Choroid plexus epithelial cell (primary cell): ENCODE results near the gene PLEKHG3.
A peak's percentile ranks its signal among the peaks of the same experiment; 100 is the strongest.

Source experiments
- DNase-seq: peaks from one replicate; pipeline ENCODE4 v3.0.0-alpha.2; 2010; ENCODE audit warnings: low read depth
- H3K4me3 ChIP-seq: 2 replicates; pipeline ENCODE4 v1.5.1; 2011; ENCODE audit warnings: low read depth, mild to moderate bottlenecking, control low read depth, low read length, moderate library complexity
- CTCF ChIP-seq: conservative IDR thresholded peaks from 2 replicates; pipeline ENCODE4 v1.5.1; 2011; ENCODE audit warnings: low read depth, mild to moderate bottlenecking, control low read depth, inconsistent platforms, low read length, moderate library complexity

Gene PLEKHG3

GRCh38 chr14:64741961-64742360 is 37.7 kb downstream of the PLEKHG3 start:
- no peak for TF ChIP-seq CTCF
- H3K4me3 ChIP-seq: no peak overlapping the region
- DNase-seq: no peak

DNA sequence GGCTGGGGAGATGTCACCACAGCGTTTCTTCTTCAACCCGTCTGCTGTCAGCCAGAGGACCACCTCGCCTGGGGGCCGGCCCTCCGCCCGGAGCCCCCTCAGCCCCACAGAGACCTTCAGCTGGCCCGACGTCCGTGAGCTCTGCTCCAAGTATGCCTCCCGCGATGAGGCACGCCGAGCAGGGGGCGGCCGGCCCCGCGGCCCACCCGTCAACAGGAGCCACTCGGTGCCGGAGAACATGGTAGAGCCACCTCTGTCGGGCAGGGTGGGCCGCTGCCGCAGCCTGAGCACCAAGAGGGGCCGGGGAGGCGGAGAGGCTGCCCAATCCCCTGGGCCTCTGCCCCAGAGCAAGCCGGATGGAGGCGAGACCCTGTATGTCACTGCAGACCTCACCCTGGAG is 38.8 kb downstream of the PLEKHG3 start:
- DNase-seq: no peak
- no peak for TF ChIP-seq CTCF
- H3K4me3 ChIP-seq: no peak overlapping the region

GRCh38 chr14:64745511-64746091 is 41.4 kb downstream of the PLEKHG3 start:
- peak; percentile 61 for TF ChIP-seq CTCF

DNA sequence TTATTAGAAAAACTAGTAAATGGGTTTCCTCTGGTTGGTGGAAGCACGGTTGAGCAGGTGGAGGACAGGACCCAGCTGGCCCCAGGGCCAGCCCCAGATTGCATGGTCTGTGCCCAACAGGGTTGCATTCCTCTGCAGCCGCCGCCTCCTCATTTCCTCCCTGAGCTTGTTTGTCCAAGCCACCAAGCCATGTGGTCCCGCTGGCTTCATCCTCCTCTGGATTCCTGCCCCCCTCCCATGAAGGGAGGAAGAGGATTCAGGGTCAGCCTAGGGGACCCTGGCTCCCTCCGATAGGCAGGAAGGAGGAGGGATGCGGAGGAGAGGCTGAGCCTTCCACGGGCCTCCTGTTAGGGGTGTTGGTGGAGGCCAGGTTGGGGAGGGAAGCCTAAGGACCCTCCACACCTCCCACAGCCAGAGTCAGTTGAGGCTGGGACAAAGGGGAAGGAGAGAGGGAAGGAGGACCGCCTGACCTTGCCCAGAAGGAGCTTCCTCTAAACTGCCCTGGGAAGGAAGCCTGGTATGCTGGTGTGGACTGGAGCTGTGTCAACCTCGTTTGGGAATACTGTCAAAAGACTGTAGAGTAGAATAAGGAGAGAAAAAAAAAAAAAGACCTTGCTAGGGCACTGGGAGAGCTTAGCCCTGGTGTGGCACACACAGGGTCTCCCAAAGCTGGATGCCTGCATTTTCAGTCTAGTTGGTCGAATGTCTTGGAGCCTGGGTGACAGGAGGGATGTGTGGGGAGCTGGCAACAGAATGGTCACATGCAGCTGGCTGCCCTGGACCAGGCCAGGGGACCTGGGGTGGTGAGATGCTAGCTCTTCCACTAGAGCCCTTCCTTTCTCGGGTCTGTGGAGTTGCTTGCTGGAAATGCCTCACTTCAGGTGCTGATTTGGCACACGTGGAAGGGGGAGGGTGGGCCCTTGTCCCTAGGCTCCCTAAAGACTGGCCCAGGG is 42.4 kb downstream of the PLEKHG3 start:
- DNase-seq: peak; percentile 33
- H3K4me3 ChIP-seq: no peak overlapping the region
- no peak for TF ChIP-seq CTCF

More at GRCh38 chr14:64745511-64746091, 41.4 kb downstream of the PLEKHG3 start:
- DNase-seq: peak; percentile 72
- no peak overlapping the region for H3K4me3 ChIP-seq

DNA sequence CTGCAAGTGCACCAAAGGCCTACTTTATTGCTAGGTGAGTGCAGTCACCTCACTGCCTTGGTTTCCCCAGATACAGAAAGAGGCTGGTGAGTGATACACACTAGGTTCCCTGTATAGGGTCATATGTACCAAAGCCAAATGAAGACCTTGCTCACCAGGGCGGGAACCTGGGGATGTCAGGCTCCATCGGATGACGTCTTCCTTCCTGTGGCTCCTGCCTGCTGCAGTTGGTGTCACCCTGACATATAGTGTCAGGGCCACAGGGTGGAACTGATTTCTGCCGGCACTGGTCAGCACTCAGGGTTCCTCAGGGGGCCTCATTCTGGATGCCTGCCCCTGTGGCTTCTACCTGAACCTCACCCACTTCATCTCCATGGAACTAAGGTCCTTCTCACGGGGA is 43.1 kb downstream of the PLEKHG3 start:
- no peak for TF ChIP-seq CTCF
- DNase-seq: no peak
- H3K4me3 ChIP-seq: no peak overlapping the region

DNA sequence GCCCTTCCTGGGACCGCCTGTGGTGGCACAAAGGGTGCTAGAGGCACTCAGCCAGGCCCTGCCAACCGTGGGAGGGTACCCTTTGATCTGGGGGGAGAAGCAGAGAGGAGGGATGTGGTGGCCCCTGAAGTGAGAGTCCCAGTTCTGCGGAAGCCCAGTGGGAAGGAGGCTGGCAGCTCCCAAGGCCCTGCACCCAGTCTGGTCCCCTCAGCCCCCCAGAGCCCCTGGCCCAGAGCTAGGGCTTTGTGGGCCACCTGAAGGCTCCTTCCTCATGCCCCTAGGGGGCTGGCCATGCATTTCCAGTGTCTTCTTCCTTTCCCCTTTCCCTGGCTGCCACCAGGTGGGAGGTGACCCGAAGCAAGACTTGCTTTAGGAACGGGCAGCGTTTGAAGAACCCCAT is 44.3 kb downstream of the PLEKHG3 start:
- H3K4me3 ChIP-seq: no peak overlapping the region
- DNase-seq: no peak
- no peak for TF ChIP-seq CTCF
